HepG2 (cell line): ENCODE results near the gene RHCE. TPM values are rescaled to one million over a fixed set of nuclear protein-coding genes. Genes with fewer than 3 reads are reported as not detected.

ENCODE experiments used
- CAMTA2 ChIP-seq: sonication (generic); formaldehyde crosslinking; IDR thresholded peaks from 2 replicates; pipeline ENCODE4 v1.4.0; 2020; ENCODE audit warnings: mild to moderate bottlenecking, missing genetic modification reagents, borderline replicate concordance
- HOXA3 ChIP-seq: sonication (generic); formaldehyde crosslinking; IDR thresholded peaks from 2 replicates; pipeline ENCODE4 v1.5.0; 2020; ENCODE audit warnings: missing genetic modification reagents
- IRF1 ChIP-seq: sonication (generic); formaldehyde crosslinking; IDR thresholded peaks from 2 replicates; pipeline ENCODE4 v1.4.0; 2020; ENCODE audit warnings: low read depth, mild to moderate bottlenecking, missing genetic modification reagents
- KAT7 ChIP-seq: IDR thresholded peaks from 2 replicates; pipeline ENCODE4 v1.6.1; 2018; ENCODE audit warnings: borderline replicate concordance, missing compliant biosample characterization
- KLF9 ChIP-seq: IDR thresholded peaks from 2 replicates; pipeline ENCODE4 v1.6.1; 2016; ENCODE audit warnings: low read depth
- MTA3 ChIP-seq: sonication (generic); formaldehyde crosslinking; IDR thresholded peaks from 2 replicates; pipeline ENCODE4 v1.4.0; 2020; ENCODE audit warnings: missing genetic modification reagents
- MXD4 ChIP-seq: IDR thresholded peaks from 2 replicates; pipeline ENCODE4 v1.6.1; 2016; ENCODE audit warnings: mild to moderate bottlenecking, missing biosample characterization, missing genetic modification reagents
- SKI ChIP-seq: fragments of 450-650 bp; IDR thresholded peaks from one replicate; pipeline ENCODE4 v1.6.1; 2018; ENCODE audit warnings: mild to moderate bottlenecking; ENCODE audit not compliant: partially characterized antibody
- SRSF1 ChIP-seq: fragments of 200-400 bp; formaldehyde crosslinking; optimal IDR thresholded peaks from 2 replicates; pipeline ENCODE3; 2017; ENCODE audit warnings: mild to moderate bottlenecking, low read depth, low read length, moderate library complexity
- ZNF230 ChIP-seq: sonication (generic); formaldehyde crosslinking; IDR thresholded peaks from 2 replicates; pipeline ENCODE4 v1.4.0; 2020; ENCODE audit warnings: mild to moderate bottlenecking, missing genetic modification reagents
- ZNF382 ChIP-seq: sonication (generic); formaldehyde crosslinking; IDR thresholded peaks from 2 replicates; pipeline ENCODE4 v1.5.0; 2020; ENCODE audit warnings: missing genetic modification reagents, mild to moderate bottlenecking, borderline replicate concordance
- polyA plus RNA-seq, 8 experiments: library from polyadenylated mRNA; depleted of rRNA in 3 of 8; stranded (reverse) in 7 of 8; unstranded in 1 of 8; fragments of >200 nt; fragmentation: Illumina TruSeq in 4 of 8; extraction: Trizol in 4 of 8; gene quantifications; 2 replicates each; pipeline versions ENCODE4 v1.2.1 to v1.2.3, GENCODE V29; 2011 to 2016; ENCODE audit warnings: low read depth in 4 of 8, missing spikeins in 1 of 8, mixed read lengths in 1 of 8; ENCODE audit not compliant: insufficient read depth in 1 of 8
- total RNA-seq, 5 experiments: library from RNA; depleted of rRNA; stranded (reverse); fragments of >200 nt; fragmentation: Illumina TruSeq; extraction: Trizol; gene quantifications; 2 replicates each; pipeline ENCODE4 v1.2.3, GENCODE V29; 2016; ENCODE audit warnings: low read depth in 1 of 5
- TF ChIP-seq, protein P1 (sequence below): sonication (generic); formaldehyde crosslinking; IDR thresholded peaks from 2 replicates; pipeline ENCODE4 v1.4.0; 2020; ENCODE audit warnings: missing genetic modification reagents
- TF ChIP-seq, protein P2 (sequence below): sonication (generic); formaldehyde crosslinking; conservative IDR thresholded peaks from 2 replicates; pipeline ENCODE4 v1.8.0; 2022; ENCODE audit warnings: mild to moderate bottlenecking, moderate library complexity, missing genetic modification reagents
- TF ChIP-seq, protein P3 (sequence below): sonication (generic); formaldehyde crosslinking; conservative IDR thresholded peaks from 2 replicates; pipeline ENCODE4 v1.4.0; 2020; ENCODE audit warnings: missing genetic modification reagents
- TF ChIP-seq, protein P4 (sequence below): sonication (generic); formaldehyde crosslinking; IDR thresholded peaks from 2 replicates; pipeline ENCODE4 v1.9.0; 2022; ENCODE audit warnings: missing genetic modification reagents, mild to moderate bottlenecking, borderline replicate concordance
- TF ChIP-seq, protein P5 (sequence below): IDR thresholded peaks from 2 replicates; pipeline ENCODE4 v1.6.1; 2016; ENCODE audit warnings: mild to moderate bottlenecking, missing biosample characterization, missing genetic modification reagents
- TF ChIP-seq, protein P6 (sequence below): sonication (generic); formaldehyde crosslinking; IDR thresholded peaks from 2 replicates; pipeline ENCODE4 v1.4.0; 2020; ENCODE audit warnings: missing genetic modification reagents, mild to moderate bottlenecking, borderline replicate concordance

The RHCE gene
- total and polyA plus RNA-seq, 2 of the 13 experiments (the other 11 are each of a cell fraction or from before 2014, with no cell fraction given) = 0.30 TPM; not detected in 1

- TF ChIP-seq, protein P1, sequence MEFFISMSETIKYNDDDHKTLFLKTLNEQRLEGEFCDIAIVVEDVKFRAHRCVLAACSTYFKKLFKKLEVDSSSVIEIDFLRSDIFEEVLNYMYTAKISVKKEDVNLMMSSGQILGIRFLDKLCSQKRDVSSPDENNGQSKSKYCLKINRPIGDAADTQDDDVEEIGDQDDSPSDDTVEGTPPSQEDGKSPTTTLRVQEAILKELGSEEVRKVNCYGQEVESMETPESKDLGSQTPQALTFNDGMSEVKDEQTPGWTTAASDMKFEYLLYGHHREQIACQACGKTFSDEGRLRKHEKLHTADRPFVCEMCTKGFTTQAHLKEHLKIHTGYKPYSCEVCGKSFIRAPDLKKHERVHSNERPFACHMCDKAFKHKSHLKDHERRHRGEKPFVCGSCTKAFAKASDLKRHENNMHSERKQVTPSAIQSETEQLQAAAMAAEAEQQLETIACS = no peak
- TF ChIP-seq, protein P2, sequence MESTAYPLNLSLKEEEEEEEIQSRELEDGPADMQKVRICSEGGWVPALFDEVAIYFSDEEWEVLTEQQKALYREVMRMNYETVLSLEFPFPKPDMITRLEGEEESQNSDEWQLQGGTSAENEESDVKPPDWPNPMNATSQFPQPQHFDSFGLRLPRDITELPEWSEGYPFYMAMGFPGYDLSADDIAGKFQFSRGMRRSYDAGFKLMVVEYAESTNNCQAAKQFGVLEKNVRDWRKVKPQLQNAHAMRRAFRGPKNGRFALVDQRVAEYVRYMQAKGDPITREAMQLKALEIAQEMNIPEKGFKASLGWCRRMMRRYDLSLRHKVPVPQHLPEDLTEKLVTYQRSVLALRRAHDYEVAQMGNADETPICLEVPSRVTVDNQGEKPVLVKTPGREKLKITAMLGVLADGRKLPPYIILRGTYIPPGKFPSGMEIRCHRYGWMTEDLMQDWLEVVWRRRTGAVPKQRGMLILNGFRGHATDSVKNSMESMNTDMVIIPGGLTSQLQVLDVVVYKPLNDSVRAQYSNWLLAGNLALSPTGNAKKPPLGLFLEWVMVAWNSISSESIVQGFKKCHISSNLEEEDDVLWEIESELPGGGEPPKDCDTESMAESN (CRISPR knock-in tag) = peak; percentile 44; the same call in 1 of the 2 replicates
- TF ChIP-seq SKI = peak; percentile 65
- TF ChIP-seq, protein P3, sequence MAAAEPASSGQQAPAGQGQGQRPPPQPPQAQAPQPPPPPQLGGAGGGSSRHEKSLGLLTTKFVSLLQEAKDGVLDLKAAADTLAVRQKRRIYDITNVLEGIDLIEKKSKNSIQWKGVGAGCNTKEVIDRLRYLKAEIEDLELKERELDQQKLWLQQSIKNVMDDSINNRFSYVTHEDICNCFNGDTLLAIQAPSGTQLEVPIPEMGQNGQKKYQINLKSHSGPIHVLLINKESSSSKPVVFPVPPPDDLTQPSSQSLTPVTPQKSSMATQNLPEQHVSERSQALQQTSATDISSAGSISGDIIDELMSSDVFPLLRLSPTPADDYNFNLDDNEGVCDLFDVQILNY = 0 out of 2 replicates have a peak, but pooled peaks have one; percentile 26
- TF ChIP-seq, protein P4, sequence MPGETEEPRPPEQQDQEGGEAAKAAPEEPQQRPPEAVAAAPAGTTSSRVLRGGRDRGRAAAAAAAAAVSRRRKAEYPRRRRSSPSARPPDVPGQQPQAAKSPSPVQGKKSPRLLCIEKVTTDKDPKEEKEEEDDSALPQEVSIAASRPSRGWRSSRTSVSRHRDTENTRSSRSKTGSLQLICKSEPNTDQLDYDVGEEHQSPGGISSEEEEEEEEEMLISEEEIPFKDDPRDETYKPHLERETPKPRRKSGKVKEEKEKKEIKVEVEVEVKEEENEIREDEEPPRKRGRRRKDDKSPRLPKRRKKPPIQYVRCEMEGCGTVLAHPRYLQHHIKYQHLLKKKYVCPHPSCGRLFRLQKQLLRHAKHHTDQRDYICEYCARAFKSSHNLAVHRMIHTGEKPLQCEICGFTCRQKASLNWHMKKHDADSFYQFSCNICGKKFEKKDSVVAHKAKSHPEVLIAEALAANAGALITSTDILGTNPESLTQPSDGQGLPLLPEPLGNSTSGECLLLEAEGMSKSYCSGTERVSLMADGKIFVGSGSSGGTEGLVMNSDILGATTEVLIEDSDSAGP (CRISPR knock-in tag) = peak; percentile 78; the same call in 1 of the 2 replicates
- TF ChIP-seq CAMTA2 (CRISPR knock-in tag) = peak; percentile 84; the same call in 1 of the 2 replicates
- TF ChIP-seq, protein P5, sequence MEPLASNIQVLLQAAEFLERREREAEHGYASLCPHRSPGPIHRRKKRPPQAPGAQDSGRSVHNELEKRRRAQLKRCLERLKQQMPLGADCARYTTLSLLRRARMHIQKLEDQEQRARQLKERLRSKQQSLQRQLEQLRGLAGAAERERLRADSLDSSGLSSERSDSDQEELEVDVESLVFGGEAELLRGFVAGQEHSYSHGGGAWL = 0 out of 2 replicates have a peak, but pooled peaks have one; percentile 72
- TF ChIP-seq HOXA3 (CRISPR knock-in tag) = peak; percentile 67; the same call in 1 of the 2 replicates
- TF ChIP-seq ZNF230 (CRISPR knock-in tag) = peak; percentile 53; the same call in 1 of the 2 replicates
- no peak for TF ChIP-seq MTA3 (CRISPR knock-in tag)
- TF ChIP-seq MXD4 (CRISPR knock-in tag) = peak; percentile 51; the same call in 1 of the 2 replicates
- TF ChIP-seq KAT7 (CRISPR knock-in tag) = peak; percentile 52; the same call in 1 of the 2 replicates
- TF ChIP-seq KLF9 (CRISPR knock-in tag) = no peak
- TF ChIP-seq SRSF1 = peak; percentile 31
- no peak for TF ChIP-seq ZNF382 (CRISPR knock-in tag)
- no peak for TF ChIP-seq IRF1
- TF ChIP-seq, protein P6, sequence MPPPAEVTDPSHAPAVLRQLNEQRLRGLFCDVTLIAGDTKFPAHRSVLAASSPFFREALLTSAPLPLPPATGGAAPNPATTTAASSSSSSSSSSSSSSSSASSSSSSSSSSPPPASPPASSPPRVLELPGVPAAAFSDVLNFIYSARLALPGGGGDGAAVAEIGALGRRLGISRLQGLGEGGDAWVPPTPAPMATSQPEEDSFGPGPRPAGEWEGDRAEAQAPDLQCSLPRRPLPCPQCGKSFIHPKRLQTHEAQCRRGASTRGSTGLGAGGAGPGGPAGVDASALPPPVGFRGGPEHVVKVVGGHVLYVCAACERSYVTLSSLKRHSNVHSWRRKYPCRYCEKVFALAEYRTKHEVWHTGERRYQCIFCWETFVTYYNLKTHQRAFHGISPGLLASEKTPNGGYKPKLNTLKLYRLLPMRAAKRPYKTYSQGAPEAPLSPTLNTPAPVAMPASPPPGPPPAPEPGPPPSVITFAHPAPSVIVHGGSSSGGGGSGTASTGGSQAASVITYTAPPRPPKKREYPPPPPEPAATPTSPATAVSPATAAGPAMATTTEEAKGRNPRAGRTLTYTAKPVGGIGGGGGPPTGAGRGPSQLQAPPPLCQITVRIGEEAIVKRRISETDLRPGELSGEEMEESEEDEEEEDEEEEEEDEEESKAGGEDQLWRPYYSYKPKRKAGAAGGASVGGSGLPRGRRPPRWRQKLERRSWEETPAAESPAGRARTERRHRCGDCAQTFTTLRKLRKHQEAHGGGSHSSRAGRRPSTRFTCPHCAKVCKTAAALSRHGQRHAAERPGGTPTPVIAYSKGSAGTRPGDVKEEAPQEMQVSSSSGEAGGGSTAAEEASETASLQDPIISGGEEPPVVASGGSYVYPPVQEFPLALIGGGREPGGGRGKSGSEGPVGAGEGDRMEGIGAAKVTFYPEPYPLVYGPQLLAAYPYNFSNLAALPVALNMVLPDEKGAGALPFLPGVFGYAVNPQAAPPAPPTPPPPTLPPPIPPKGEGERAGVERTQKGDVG = no peak
Measured at GRCh38 chr1:25338188-25338981, 82.2 kb downstream of the RHCE start, which contains the start of gene TMEM50A (continued).
